HG03575 (cell line): ENCODE measurements around the gene PFKL.

ENCODE experiments used
- ATAC-seq: cut with Tn5 transposase; IDR thresholded peaks from one replicate; pipeline ENCODE4 v1.9.1; 2021; ENCODE audit not compliant: unreplicated experiment, insufficient number of reproducible peaks, low FRiP score; ENCODE audit errors: extremely low read depth

PFKL gene

DNA sequence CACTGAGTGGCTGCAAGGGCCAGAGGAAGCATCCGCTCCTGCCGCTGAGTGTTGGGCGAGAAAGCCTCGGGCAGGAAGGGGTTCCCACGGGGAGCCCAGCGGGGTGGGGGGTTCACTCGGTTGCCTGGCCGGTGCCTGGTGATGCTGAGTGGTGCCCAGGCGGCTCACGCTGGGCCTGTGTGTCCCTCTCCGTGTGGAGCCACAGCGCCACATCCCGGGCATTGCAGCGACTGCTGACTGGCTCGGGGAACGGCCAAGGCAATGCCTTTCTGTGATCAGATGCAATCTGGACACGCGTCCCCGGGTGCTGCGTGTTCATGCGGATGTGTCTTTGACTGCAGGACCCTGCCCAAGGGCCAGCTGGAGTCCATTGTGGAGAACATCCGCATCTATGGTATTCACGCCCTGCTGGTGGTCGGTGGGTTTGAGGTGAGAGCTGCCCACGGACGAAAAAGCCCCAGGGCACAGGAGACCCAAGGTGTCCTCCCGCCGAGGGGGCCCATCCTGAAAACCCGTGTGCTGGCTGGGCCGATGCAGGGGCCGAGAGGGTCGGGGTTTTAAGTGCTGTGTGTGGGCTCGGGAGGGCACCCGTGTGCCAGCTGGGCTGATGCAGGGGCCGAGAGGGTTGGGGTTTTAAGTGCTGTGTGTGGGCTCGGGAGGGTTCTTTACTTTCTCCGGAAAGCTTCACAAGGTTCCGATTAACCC lies 22.9 kb downstream of the PFKL start:
- ATAC-seq: no peak

DNA sequence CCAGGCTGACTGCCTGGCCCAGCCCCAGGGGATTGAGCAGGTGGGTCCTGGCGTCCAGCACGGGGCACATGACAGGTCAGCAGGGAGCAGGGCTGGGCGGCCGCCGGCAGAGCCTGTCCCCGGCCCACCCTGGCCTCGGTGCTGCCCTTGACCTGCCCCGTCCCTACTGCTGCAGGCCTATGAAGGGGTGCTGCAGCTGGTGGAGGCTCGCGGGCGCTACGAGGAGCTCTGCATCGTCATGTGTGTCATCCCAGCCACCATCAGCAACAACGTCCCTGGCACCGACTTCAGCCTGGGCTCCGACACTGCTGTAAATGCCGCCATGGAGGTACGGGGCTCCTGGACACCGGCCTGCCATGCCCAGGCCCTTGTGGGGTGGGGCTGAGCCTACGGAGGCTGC lies 23.7 kb downstream of the PFKL start:
- no peak for ATAC-seq

DNA sequence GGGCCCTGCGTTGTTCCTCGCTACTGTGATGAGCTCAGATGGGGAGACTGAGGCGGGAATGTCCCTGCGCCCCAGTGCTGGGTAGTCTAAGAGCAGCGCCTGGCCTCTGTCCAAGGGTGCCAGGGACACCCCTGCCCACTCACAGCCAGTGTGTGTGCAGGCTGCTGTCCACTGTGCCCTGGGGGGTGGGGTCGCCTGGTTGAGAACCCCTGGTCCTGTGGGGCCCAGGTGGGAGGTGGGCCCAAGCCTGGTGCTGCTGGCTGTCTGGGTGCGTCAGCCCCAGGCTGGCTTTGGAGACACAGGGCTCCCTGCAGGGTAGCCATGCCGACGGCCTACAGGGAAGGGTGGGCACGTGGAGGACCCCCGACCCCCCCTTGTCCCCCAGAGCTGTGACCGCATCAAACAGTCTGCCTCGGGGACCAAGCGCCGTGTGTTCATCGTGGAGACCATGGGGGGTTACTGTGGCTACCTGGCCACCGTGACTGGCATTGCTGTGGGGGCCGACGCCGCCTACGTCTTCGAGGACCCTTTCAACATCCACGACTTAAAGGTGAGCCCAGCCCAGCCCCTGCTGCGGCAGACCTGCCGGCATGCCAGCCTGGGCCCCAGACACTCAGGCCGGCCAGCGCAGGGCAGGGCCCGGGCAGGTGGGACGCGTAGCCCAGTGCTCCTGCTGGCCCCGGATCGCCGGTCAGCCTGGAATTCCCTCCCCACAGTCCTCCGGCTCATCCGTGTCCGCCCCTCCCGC lies 24.4 kb downstream of the PFKL start:
- ATAC-seq: no peak

- no peak for ATAC-seq
These were observed 24.9 kb downstream of the PFKL start for GRCh38 chr21:44324854-44325107.

DNA sequence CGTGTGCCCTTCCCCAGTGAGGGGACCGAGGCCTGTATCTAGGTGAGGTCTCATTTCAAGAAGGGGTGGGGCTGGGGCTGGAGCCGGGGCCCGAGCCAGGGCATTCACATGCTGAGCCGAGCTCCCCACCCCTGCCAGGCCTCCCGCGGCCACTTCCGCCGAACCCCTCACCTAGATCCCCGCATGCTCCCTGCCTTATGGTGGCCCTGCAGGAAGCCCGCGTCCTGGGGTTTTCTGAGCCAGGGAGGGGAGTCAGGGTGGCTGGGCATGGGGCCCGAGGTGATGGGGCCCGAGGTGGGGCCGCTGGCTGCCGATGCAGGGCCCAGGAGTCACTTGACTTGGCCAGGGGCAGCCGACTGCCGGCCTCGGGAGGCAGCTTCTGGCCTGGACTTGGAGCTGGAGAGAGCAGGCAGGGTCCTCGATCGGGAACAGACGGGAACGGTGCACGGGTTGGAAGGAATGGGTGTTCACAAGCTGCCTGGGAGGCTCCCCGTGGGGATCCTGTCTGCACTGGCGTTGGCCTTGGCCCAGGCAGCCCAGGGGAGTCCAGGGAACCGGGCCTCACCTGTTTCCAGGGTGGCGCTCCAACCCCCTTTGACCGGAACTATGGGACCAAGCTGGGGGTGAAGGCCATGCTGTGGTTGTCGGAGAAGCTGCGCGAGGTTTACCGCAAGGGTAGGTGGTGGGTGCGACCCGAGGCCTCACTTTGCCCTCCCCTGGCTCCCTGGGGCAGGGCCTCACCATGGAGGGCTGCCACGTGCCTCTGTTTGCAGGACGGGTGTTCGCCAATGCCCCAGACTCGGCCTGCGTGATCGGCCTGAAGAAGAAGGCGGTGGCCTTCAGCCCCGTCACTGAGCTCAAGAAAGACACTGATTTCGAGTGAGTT lies 25.8 kb downstream of the PFKL start:
- no peak for ATAC-seq

GRCh38 chr21:44326272-44326647 lies 26.4 kb downstream of the PFKL start:
- no peak for ATAC-seq

- no peak for ATAC-seq
These were observed 27.1 kb downstream of the PFKL start for GRCh38 chr21:44326716-44327602.

DNA sequence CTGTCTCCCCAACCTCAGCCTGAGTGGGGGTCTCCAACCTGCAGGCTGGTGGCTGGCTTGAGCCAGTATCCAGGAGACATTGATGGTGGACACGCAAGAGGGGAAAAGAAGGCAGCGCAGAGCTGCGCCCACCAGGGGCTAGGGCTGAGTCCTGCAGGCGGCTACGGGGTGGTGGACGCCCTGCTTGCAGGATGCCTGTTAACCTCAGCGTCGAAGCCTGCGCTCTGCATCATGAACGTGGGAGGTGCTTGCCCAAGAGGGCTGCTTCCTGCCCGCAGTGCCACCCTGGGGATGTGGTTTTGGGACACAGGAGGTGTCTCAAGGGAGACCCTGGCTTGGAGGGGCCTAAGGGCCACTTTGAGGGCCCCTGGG lies 27.7 kb downstream of the PFKL start:
- ATAC-seq: no peak

DNA sequence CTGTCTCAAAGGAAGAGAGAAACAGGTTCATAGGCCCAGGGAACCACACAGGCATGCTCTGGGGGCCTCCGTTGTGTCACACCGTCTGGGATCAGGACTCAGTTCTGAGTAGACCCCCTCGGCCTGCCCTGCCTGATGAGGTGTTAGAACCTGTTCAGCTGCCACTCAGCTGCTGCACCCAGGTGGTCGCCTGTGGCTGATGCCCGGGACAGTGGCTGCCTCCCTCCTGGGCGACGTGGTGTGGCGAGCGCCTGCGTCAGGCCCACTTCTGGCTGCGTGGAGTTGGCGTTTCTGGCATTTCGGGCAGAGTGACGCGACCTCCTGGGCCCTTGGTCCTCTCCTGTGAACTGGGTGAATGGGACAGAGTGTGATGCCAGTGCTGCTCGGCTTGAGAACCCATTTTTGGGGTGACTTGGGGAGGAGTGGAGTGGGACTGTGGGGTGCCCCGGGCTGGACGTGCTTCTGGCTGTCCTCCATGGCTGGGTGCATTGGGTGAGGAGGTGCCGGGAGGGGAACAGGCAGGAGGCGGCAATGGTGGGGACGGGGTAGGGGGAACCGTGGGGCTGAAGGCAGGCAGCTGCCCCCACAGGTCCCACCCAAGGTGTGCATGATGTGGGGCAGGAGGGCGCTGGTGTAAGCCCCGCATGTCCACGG lies 28.5 kb downstream of the PFKL start:
- ATAC-seq: no peak

DNA sequence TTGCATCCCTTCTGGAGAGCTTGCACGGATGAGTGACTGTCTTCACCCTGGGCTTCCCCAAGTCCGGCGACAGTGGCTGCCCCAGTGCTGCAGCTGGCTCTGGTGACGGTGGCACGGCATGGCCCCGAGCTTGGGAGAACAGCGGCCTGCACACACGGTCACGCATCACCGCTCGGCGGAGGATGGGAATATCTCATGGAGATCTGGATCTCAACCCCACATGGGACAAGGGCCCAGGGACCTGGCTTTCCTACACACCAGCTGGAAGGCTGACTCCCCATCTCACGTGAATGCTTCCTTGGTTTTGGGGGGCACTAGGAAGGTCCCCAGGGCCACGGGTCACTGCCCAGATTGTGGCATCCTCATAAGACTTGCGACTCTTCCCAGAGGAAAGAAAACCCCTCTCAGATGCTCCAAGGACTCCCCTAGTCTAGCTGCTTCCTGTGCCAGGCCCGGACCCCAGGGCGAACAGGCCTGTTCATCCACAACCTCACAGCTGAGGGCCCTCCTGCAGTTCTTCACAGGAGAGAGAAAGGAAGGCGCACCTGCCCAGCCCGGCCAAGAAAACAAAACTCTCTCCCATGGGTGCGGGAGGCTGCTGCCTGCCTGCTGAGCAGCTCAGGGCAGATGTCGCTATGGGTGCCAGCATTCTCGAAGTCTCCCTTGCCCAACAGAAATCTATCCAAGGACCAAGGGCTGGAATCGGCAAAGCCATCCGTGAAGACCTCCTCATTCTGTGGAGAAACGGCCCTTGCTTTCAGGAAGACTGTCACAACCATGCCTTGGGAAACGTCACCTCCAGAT lies 29.4 kb downstream of the PFKL start:
- ATAC-seq: no peak

DNA sequence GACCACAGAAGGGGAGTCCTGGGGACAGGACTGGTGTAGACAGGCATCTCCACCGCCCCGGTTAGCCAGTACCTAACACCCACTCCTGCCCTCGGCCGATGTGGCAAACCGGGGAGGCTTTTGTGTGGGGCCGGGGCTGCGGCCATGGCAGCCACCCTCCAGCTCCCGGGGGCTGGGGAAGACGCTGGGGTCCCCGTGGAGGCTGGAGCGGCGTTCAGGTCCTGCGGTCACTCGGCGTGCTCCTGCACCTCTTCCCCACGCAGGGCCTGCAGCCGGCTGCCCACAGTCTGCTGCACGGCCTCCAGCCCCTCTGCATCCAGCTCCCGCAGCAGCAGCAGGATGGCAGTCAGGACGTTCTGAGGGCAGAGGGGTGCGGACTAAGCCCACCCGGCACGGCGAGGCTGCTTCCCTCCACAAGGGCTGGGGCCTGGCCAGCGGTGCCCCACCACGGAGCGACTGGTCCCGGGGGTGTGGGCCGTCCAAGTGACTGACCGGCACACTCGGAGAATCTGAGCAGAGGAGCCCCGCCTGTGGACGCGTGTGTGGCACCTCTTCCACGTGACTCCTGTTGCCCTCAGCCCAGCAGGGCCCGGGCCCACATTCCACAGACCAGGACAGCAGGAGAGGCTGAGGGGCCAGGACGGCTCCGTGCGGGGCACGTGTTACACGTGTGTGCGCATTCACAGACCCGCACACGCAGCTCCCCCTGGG lies 30.3 kb downstream of the PFKL start:
- ATAC-seq: no peak

DNA sequence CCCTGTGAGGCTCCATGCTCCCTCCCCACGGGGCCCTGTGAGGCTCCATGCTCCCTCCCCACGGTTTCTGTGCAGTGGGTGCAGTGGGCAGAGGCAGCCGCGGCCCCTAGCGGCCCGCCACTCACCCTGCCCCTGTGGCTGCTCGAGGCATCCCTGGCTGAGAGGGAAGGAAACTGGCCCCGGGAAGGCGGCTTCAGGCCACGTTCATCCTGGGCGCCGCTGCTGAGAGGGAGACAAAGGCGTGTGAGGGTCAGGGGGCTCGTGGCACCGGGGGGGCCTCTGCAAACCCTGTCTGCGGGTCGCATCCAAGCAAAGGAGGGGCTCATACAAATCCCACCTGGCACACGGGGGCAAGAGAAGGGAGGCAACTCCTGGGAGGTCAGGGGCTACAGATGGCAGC lies 30.8 kb downstream of the PFKL start:
- ATAC-seq: no peak

GRCh38 chr21:44331209-44331608 lies 31.4 kb downstream of the PFKL start:
- ATAC-seq: no peak

DNA sequence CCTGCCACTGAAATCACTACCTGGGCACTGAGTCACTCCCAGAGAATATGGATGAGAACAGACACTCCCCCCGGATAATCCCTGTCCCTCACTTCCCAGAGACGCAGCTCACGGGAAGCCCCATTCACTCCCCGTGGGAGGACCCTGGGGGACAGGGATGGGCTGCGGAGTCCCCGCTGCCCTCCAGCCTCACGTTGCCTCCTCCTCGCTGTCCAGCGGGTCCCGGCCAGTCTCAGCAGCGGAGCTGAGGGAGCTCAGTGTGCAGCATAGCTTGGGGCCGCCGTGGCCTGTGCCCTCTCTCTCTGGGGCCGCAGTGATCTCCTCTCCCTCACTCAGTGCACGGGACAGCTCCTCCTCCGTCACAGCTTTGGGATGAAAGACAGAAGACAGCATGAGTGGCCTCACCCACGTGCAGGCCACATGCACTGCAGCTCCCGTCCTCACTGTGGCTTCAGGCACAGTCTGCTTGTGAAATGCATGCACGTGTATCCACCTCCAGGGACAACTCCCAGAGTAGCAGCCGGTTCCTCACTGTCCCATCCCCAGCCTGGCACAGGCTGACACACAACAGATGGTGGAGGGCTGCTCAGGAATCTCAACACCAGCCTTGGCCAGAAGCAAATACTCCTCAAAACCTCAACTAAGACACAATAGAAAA lies 31.9 kb downstream of the PFKL start:
- no peak for ATAC-seq

GRCh38 chr21:44332383-44332782 lies 32.5 kb downstream of the PFKL start:
- no peak for ATAC-seq

DNA sequence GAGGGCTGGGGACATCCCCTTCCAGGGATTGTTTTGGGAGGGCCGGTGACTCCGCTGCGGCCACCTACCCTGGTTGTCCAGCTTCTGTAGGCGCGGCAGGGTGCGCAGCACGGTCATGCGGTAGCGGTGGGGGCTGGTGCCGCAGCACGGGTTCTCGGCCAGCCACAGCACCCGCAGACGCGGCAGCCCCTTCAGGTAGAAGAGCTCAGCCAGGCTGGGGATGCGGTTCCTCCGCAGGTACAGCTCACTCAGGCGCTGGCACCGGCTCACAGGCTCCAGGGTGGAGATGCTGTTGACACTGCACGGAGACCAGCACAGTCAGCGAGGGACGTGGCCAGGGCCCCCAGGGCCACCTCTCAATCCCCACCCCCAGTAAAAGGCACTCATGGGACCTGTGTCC lies 33.1 kb downstream of the PFKL start:
- no peak for ATAC-seq
